Lung (tissue), 12 donors: ENCODE results near the gene ZNF730. TPM values are rescaled to one million over a fixed set of nuclear protein-coding genes. Genes with fewer than 3 reads are reported as not detected.
"Not testable (repeated sequence)": the region's sequence is repeated elsewhere in the genome, so short reads cannot be mapped to it uniquely, and the experiment has no call there.

Experiments
- ATAC-seq: fragments of 200-7000 bp; cut with Tn5 transposase; one replicate; pipeline ENCODE4 v1.9.1; 2020; ENCODE audit warnings: moderate number of reproducible peaks; ENCODE audit not compliant: insufficient read depth, low FRiP score
- DNase-seq, 3 donors: peaks; one replicate each; pipeline ENCODE4 v3.0.0-alpha.2; 2013 to 2017
- H3K27ac ChIP-seq, 2 donors: one replicate each; pipeline ENCODE4 v1.5.1; 2013; ENCODE audit warnings: mild to moderate bottlenecking in 2 of 2, moderate library complexity in 2 of 2, control low read depth in 1 of 2, inconsistent platforms in 1 of 2, low read depth in 1 of 2, low read length in 1 of 2
- H3K27me3 ChIP-seq, 3 donors: one replicate each; pipeline ENCODE4 v1.5.1; 2013; ENCODE audit warnings: low read length in 2 of 3; ENCODE audit not compliant: control insufficient read depth in 3 of 3, insufficient read depth in 3 of 3
- H3K36me3 ChIP-seq, 4 donors: one replicate each; pipeline ENCODE4 v1.5.1; 2013; ENCODE audit warnings: low read length in 4 of 4, mild to moderate bottlenecking in 1 of 4, moderate library complexity in 1 of 4; ENCODE audit not compliant: control insufficient read depth in 4 of 4, insufficient read depth in 4 of 4
- H3K4me1 ChIP-seq, 5 donors: one replicate each; pipeline ENCODE4 v1.5.1; 2013; ENCODE audit warnings: low read length in 5 of 5, mild to moderate bottlenecking in 2 of 5, moderate library complexity in 1 of 5; ENCODE audit not compliant: control insufficient read depth in 5 of 5, insufficient read depth in 5 of 5
- H3K4me3 ChIP-seq: one replicate; pipeline ENCODE4 v1.5.1; 2013; ENCODE audit warnings: mild to moderate bottlenecking, control low read depth, moderate library complexity
- H3K9ac ChIP-seq, 2 donors: one replicate each; pipeline ENCODE4 v1.5.1; 2013; ENCODE audit warnings: low read length in 2 of 2, control low read depth in 1 of 2; ENCODE audit not compliant: insufficient read depth in 1 of 2
- H3K9me3 ChIP-seq, 4 donors: one replicate each; pipeline ENCODE4 v1.5.1; 2013; ENCODE audit warnings: low read length in 3 of 4, mild to moderate bottlenecking in 1 of 4, moderate library complexity in 1 of 4; ENCODE audit not compliant: control insufficient read depth in 4 of 4, insufficient read depth in 3 of 4
- WGBS, 2 donors: extraction: QIAGEN DNeasy Blood & Tissue Kit; methylation state at CpG; one replicate each; pipeline ENCODE4 v1.1.7; 2013; 5-methylcytosine and 5-hydroxymethylcytosine counted together
- polyA plus RNA-seq, 2 donors: library from polyadenylated mRNA; stranded (reverse); fragments of 200-250 nt; gene quantifications; one replicate each; pipeline ENCODE4 v1.2.1, GENCODE V29; 2013
- total RNA-seq, 2 donors: library from RNA; depleted of rRNA in 1 of 2; stranded (reverse); fragments of >200 nt in 1 of 2; gene quantifications; one replicate each; pipeline ENCODE4 v1.2.1, GENCODE V29; 2014 to 2021
- TF ChIP-seq, protein P1 (sequence below): IDR thresholded peaks from 2 replicates; pipeline ENCODE4 v1.5.1; 2012; ENCODE audit warnings: mild to moderate bottlenecking; ENCODE audit errors: control extremely low read depth, extremely low read depth
- donor health status: control.
- donor health status: control.
- donor health status: Bipolar disorder and iron deficiency.
- donor health status: healthy.
- donor health status: DM: yes; HTN: yes; CAD: no.

Gene ZNF730
- total and polyA plus RNA-seq, 4 donors: 0.05 to 11.9 (median 0.55) TPM

GRCh38 chr19:23160766-23161165, 43.9 kb downstream of the ZNF730 start:
- no peaks in the 10 kb centered on the region for H3K4me1 ChIP-seq
- DNase-seq: no peak
- H3K9me3 ChIP-seq: peaks cover 0 to 21% (median 0%) of the 10 kb centered on the region in 4 donors
- H3K36me3 ChIP-seq: no peaks in the 10 kb centered on the region
- 95 to 96% methylated on average over 23 of the region's 23 CpGs for WGBS, 2 donors
- no peak for ATAC-seq
- no peak overlapping the region for H3K27ac ChIP-seq
- TF ChIP-seq, protein P1, sequence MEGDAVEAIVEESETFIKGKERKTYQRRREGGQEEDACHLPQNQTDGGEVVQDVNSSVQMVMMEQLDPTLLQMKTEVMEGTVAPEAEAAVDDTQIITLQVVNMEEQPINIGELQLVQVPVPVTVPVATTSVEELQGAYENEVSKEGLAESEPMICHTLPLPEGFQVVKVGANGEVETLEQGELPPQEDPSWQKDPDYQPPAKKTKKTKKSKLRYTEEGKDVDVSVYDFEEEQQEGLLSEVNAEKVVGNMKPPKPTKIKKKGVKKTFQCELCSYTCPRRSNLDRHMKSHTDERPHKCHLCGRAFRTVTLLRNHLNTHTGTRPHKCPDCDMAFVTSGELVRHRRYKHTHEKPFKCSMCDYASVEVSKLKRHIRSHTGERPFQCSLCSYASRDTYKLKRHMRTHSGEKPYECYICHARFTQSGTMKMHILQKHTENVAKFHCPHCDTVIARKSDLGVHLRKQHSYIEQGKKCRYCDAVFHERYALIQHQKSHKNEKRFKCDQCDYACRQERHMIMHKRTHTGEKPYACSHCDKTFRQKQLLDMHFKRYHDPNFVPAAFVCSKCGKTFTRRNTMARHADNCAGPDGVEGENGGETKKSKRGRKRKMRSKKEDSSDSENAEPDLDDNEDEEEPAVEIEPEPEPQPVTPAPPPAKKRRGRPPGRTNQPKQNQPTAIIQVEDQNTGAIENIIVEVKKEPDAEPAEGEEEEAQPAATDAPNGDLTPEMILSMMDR: no peak
- no peaks in the 10 kb centered on the region for H3K27me3 ChIP-seq
- H3K9ac ChIP-seq: no peak overlapping the region
- no peak overlapping the region for H3K4me3 ChIP-seq

DNA sequence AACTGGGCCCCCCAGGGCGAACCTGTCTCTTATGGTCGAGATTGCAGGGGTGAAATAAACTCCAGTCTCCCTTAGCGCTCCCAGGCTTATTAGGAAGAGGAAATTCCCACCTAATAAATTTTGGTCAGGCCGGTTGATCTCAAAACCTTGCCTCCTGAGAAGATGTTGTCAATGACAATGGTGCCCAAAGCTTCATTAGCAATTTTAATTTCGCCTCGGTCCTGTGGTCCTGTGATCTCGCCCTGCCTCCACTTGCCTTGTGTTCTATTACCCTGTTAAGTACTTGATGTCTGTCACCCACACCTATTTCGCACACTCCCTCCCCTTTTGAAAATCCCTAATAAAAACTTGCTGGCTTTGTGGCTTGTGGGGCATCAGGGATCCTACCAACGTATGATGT, 51.5 kb downstream of the ZNF730 start:
- H3K4me3 ChIP-seq, DNase-seq, H3K9ac ChIP-seq, H3K27me3 ChIP-seq, H3K27ac ChIP-seq, ATAC-seq, H3K4me1 ChIP-seq, H3K36me3 ChIP-seq: not testable (repeated sequence)
- H3K9me3 ChIP-seq: peaks cover 0 to 10% (median 0%) of the 10 kb centered on the region in 4 donors
- WGBS, 2 donors: 10 to 12% methylated on average over 9 of the region's 9 CpGs

DNA sequence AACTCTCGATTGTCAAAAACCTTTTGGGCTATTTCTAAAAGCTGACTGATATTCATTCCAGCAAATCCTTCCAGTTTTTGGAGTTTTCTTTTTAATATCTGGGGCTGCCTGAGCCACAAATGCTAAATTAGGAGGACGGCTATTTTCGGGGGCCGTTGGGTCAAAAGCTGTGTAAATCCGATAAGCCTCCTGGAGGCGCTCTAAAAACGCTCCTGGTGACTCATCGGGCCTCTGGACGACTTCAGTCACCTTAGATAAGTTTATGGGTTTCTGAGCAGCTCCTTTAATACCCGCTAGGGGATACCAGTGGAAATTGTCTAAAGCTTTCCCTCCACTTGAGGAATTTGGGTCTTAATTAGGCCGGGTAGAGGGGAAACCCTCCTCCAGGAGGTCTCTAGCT, 66.4 kb downstream of the ZNF730 start:
- H3K27ac ChIP-seq: no peak overlapping the region
- no peak overlapping the region for H3K4me3 ChIP-seq
- no peak overlapping the region for H3K9ac ChIP-seq
- no peaks in the 10 kb centered on the region for H3K4me1 ChIP-seq
- H3K27me3 ChIP-seq: no peaks in the 10 kb centered on the region
- no peaks in the 10 kb centered on the region for H3K36me3 ChIP-seq
- 76 to 79% methylated on average over 11 of the region's 11 CpGs for WGBS, 2 donors
- DNase-seq: no peak
- peaks cover 0 to 17% (median 0%) of the 10 kb centered on the region in 4 donors for H3K9me3 ChIP-seq
- ATAC-seq: no peak
- TF ChIP-seq, protein P1: no peak

DNA sequence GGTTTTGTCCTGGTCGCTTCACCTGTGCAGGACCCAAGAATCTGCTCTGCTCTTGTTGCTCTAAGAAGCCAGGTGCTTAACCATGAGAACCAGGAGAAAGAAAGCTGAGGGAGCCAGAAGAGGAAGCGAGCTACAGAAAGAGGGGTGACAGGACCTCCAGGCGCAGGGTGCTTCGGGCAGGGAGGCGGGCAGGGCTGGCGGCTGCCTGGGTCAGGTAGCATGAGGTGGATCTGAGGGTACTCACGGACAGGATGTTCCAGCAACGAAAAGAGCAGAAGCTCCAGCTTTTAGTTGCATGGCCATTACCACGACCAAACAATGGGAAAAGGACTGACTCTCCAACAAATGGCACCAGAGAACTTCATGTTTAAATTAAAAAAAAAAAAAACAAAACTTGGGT, 73.5 kb downstream of the ZNF730 start:
- TF ChIP-seq, protein P1: no peak
- Histone ChIP-seq H3K4me1 (no peaks in the 10 kb centered on the region), H3K36me3 (no peaks in the 10 kb centered on the region), H3K27me3 (no peaks in the 10 kb centered on the region), H3K27ac (no peak overlapping the region), H3K4me3 (no peak overlapping the region), H3K9ac (no peak overlapping the region), H3K9me3 (peaks cover 0 to 11% (median under 1%) of the 10 kb centered on the region in 4 donors)
- ATAC-seq (no peak), DNase-seq (no peak)
- WGBS, 2 donors: 86 to 93% methylated on average over 9 of the region's 9 CpGs

Other genes starting within 250 kb of the ZNF730 start
- under 1 TPM in 1 of 2 donors, not detected in 1; 0.61 TPM for gene ZNF728, start 113.8 kb upstream of the ZNF730 start, total RNA-seq
- under 1 TPM in 1 of 2 donors, not detected in 1; 0.01 TPM for gene ZNF728, start 113.8 kb upstream of the ZNF730 start, polyA plus RNA-seq
- gene ZNF724, start 133.4 kb downstream of the ZNF730 start, total RNA-seq: 1 to 10 TPM; 3.4 to 5.3 TPM
- under 1 TPM; 0.37 to 0.71 TPM for gene ZNF724, start 133.4 kb downstream of the ZNF730 start, polyA plus RNA-seq